ENCODE results near the gene BABAM1.
"Not testable (repeated sequence)": the region's sequence is repeated elsewhere in the genome, so short reads cannot be mapped to it uniquely, and the experiment has no call there.

The BABAM1 gene

DNA sequence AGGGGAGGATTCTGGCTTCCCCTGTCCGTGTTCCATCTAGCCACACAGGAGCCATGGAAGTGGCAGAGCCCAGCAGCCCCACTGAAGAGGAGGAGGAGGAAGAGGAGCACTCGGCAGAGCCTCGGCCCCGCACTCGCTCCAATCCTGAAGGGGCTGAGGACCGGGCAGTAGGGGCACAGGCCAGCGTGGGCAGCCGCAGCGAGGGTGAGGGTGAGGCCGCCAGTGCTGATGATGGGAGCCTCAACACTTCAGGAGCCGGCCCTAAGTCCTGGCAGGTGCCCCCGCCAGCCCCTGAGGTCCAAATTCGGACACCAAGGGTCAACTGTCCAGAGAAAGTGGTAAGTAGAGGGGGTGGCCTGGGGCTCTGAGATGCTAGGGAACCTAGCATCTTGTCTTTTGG, 1.5 kb downstream of the BABAM1 start:
- DNase-seq (ENCODE audit: low read depth in 1 of 2, low spot score in 1 of 2) = no peak

GRCh38 chr19:17274892-17275291, 7.6 kb downstream of the BABAM1 start:
- not testable (repeated sequence) for DNase-seq (ENCODE audit: low read depth in 1 of 2, low spot score in 1 of 2)

GRCh38 chr19:17275441-17276175, 8.4 kb downstream of the BABAM1 start:
- DNase-seq (ENCODE audit: low read depth in 1 of 2, low spot score in 1 of 2) = no peak

DNA sequence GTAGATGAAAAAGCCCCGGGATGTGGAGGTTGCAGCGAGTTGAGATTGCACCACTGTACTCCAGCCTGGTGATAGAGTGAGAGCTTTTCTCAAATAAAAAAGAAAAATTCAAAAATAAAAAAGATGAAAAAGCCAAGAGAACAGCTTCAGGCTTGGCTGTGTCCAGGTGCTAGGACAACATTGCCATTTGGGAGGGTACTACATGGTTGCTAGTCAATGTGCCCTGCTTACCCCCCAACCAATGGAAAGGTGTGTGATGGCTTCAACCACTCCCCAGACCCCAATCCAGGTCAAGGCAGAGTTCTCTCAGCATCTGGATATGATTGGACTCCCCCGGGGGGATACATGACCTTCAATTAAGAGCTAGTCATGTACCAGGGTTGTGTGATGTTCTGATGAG, 12.2 kb downstream of the BABAM1 start:
- no peak for DNase-seq (ENCODE audit: low read depth in 1 of 2, low spot score in 1 of 2)

GRCh38 chr19:17281391-17282304, 14.4 kb downstream of the BABAM1 start, which contains the start of gene ANKLE1:
ANKLE1 (plus strand) TSS chr19:17281901; CDS start chr19:17281921, 20 bp downstream.
- peak in 1 of 2 donors; percentile 21 for DNase-seq (ENCODE audit: low read depth in 1 of 2, low spot score in 1 of 2)

DNA sequence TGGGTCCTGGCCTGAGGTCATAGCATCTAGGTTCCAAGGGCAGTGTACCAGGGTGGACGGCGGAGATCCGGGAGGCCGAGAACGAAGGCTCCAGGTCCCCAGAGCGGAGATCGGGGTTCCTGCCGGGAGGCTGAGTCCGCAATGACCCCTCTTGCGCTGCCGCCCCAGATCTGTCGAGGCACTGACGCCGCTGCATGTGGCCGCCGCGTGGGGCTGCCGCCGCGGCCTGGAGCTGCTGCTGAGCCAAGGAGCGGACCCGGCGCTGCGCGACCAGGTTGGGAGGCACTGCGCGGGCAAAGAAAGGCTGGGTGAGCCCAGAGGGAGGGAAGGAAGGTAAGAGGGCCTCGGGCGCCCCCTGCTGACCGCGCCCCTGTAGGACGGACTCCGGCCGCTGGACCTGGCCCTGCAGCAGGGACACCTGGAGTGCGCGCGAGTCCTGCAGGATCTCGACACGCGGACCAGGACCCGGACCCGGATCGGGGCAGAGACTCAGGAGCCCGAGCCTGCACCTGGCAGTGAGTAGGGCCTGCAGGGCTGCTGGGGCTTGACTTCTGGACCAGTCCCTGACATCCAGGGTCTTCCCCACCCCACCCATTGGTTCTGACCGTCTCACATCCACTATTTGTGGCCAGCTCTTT, 15.4 kb downstream of the BABAM1 start:
- peak; percentile 69 to 73 for DNase-seq (ENCODE audit: low read depth in 1 of 2, low spot score in 1 of 2)

DNA sequence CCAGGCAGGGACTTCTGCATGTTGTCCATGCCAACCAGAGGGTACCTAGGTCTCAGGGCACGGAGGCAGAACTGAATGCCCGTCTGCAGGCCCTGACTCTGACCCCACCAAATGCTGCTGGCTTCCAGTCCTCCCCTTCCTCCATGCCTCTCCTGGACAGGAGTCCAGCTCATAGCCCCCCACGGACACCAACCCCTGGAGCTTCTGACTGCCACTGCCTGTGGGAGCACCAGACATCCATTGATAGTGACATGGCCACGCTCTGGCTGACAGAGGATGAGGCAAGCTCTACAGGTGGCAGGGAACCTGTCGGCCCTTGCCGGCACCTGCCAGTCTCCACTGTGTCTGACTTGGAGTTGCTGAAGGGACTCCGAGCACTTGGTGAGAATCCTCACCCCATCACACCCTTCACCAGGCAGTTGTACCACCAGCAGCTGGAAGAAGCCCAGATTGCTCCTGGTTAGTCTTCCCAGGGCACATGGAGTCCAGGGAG, 16.3 kb downstream of the BABAM1 start:
- DNase-seq (ENCODE audit: low read depth in 1 of 2, low spot score in 1 of 2) = no peak

- no peak for DNase-seq (ENCODE audit: low read depth in 1 of 2, low spot score in 1 of 2)
Measured at GRCh38 chr19:17285415-17286135, 18.3 kb downstream of the BABAM1 start.

- no peak for DNase-seq (ENCODE audit: low read depth in 1 of 2, low spot score in 1 of 2)
Measured at GRCh38 chr19:17286263-17286662, 19.0 kb downstream of the BABAM1 start.

DNA sequence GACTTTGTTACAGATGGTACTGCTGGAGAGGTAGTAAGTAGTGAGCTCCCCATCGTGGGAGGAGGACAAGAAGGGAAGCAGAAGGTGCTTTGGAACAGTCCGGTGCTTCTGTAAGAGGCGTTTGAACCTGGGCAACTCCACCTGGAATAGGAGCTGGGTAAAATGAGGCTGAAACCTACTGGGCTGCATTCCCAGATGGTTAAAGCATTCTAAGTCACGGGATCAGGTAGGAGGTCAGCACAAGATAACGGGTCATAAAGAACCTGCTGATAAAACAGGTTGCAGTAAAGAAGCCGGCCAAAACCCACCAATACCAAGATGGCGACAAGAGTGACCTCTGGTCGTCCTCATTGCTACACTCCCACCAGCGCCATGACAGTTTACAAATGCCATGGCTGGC, 19.5 kb downstream of the BABAM1 start:
- DNase-seq (ENCODE audit: low read depth in 1 of 2, low spot score in 1 of 2) = no peak

DNA sequence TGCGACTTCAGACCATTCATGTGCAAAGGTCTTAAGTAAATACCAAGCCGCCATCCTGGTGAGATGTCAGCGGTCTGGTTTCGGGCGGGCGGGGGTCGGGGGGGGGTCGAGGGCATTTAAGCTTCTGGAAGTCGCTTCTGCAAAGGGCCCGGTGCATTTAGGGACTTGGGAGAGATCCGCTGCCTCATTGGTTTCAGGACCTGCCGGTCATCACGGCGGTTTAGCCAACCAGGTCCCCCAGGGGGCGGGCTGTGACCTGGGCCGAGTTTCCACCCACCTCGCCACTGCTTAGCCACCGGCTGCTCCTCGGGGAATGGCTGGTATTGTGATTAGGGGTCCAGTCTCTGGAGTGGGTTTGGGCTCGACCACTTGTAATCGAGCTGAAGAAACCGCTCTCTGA, 22.2 kb downstream of the BABAM1 start:
- peak in 1 of 2 donors; percentile 27 for DNase-seq (ENCODE audit: low read depth in 1 of 2, low spot score in 1 of 2)

- peak; percentile 55 to 80 for DNase-seq (ENCODE audit: low read depth in 1 of 2, low spot score in 1 of 2)
Measured at GRCh38 chr19:17292301-17293074, 25.2 kb downstream of the BABAM1 start.

- no peak for DNase-seq (ENCODE audit: low read depth in 1 of 2, low spot score in 1 of 2)
Measured at GRCh38 chr19:17293605-17294004, 26.4 kb downstream of the BABAM1 start.

GRCh38 chr19:17294051-17294891, 27.0 kb downstream of the BABAM1 start:
- DNase-seq (ENCODE audit: low read depth in 1 of 2, low spot score in 1 of 2) = peak in 1 of 2 donors; percentile 43

- DNase-seq (ENCODE audit: low read depth in 1 of 2, low spot score in 1 of 2) = not testable (repeated sequence)
Measured at GRCh38 chr19:17295551-17295950, 28.3 kb downstream of the BABAM1 start.

DNA sequence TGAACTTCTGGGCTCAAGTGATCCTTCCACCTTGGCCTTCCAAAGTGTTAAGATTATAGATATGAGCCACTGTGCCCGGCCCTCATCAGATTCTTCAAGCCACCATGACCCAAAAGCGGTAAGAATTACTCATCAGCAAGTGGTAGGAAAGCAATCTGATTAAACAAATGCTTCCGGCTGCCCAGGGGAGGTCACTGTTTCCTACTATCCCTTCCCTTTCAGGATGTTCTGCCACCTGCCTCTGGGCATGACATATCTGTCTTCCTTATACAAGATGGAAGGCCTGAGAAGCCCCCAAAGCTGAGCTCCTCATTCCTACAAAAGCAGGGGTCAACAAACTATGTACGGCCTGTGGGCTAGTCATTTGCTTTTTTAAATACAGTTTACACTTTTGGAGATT, 29.0 kb downstream of the BABAM1 start:
- no peak for DNase-seq (ENCODE audit: low read depth in 1 of 2, low spot score in 1 of 2)

DNA sequence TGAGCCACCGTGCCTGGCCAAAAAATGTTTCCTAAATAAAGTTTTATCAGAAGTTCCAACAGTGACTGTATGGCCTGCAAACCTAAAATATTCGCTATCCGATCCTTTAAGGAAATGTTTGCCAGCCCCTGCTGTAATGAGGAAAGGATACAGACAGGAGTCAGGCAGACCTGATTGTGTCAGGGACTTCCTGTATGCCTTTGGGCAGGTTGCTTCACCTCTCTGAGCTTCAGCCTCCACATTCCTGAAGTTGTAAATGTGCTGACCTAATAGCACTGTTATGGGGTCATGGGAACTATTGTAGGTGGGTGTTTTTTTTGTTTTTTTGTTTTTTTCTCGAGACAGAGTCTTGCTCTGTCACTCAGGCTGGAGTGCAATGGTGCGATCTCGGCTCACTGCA, 29.7 kb downstream of the BABAM1 start:
- no peak for DNase-seq (ENCODE audit: low read depth in 1 of 2, low spot score in 1 of 2)

DNA sequence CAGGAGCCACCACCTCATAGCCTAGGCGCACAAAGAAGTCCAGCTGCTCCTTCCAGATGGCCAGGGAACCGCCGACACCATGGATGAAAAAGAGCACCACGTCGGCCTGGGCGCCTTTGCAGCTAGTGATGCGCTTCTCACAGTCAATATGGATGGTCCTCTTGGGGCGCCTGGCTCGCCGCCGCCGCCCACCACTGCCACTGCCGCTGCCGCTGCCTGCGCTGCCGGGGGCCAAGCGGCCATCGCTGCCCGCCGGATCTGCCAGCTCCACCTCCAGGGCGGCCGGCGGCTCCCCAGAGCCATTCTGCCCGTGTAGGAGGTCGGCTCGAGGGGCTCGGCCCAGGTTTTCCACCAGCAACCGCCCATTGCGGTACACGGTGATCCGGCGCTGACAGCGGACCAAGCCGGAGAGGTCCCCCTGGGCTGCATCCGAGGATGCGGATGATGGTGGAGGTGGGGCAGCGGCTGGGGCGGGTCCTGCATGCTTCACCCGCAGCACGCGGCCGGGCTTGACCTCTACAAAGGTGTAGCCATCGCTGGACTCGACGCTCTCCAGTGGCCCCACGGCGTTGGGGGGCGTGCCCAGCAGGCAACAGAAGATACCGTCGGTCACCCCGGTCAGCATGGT, 33.9 kb downstream of the BABAM1 start:
- no peak for DNase-seq (ENCODE audit: low read depth in 1 of 2, low spot score in 1 of 2)

All from stimulated activated CD4-positive, alpha-beta T cell treated with anti-CD3 and anti-CD28 coated beads, Interleukin-15, amount 100 ng/mL, for 1 hour (primary cell).